ENCODE measurements around the gene ABCC11. TPM values are rescaled to one million over a fixed set of nuclear protein-coding genes. Genes with fewer than 3 reads are reported as not detected.

Gene ABCC11
- total and polyA plus RNA-seq, 2 experiments from 2014 or later: 0.10 TPM; not detected in 1

GRCh38 chr16:48220891-48221290 is 26.4 kb downstream of the ABCC11 start:
- H3K27ac Mint-ChIP-seq: no peak overlapping the region
- no peaks in the 10 kb centered on the region for H3K4me1 Mint-ChIP-seq
- no peaks in the 10 kb centered on the region for H3F3A ChIP-seq (replicated peaks; ENCODE audit: low read depth)
- H2AFZ ChIP-seq: no peak overlapping the region
- H3K27ac ChIP-seq (ENCODE audit: low read depth): no peak overlapping the region
- no peaks in the 10 kb centered on the region for H4K20me1 ChIP-seq (replicated peaks; ENCODE audit: insufficient read depth)
- DNase-seq (ENCODE audit: low spot score) (no peak), ATAC-seq (no peak)
- H3K27me3 ChIP-seq (ENCODE audit: insufficient read depth): no peaks in the 10 kb centered on the region
- H3K36me3 ChIP-seq (ENCODE audit: insufficient read depth): no peaks in the 10 kb centered on the region
- H3K9me3 Mint-ChIP-seq: no peaks in the 10 kb centered on the region
- peaks cover 7% of the 10 kb centered on the region for H3K27me3 Mint-ChIP-seq (ENCODE audit: insufficient read depth, low read depth, poor library complexity)
- 0 out of 2 replicates have a peak, but pooled peaks cover 2% of the 10 kb centered on the region for H3K9me2 ChIP-seq (ENCODE audit: insufficient read depth)
- no peak overlapping the region for H3K4me2 ChIP-seq
- H3K79me2 ChIP-seq (replicated peaks; ENCODE audit: insufficient read depth): no peaks in the 10 kb centered on the region
- TF ChIP-seq, protein P1, sequence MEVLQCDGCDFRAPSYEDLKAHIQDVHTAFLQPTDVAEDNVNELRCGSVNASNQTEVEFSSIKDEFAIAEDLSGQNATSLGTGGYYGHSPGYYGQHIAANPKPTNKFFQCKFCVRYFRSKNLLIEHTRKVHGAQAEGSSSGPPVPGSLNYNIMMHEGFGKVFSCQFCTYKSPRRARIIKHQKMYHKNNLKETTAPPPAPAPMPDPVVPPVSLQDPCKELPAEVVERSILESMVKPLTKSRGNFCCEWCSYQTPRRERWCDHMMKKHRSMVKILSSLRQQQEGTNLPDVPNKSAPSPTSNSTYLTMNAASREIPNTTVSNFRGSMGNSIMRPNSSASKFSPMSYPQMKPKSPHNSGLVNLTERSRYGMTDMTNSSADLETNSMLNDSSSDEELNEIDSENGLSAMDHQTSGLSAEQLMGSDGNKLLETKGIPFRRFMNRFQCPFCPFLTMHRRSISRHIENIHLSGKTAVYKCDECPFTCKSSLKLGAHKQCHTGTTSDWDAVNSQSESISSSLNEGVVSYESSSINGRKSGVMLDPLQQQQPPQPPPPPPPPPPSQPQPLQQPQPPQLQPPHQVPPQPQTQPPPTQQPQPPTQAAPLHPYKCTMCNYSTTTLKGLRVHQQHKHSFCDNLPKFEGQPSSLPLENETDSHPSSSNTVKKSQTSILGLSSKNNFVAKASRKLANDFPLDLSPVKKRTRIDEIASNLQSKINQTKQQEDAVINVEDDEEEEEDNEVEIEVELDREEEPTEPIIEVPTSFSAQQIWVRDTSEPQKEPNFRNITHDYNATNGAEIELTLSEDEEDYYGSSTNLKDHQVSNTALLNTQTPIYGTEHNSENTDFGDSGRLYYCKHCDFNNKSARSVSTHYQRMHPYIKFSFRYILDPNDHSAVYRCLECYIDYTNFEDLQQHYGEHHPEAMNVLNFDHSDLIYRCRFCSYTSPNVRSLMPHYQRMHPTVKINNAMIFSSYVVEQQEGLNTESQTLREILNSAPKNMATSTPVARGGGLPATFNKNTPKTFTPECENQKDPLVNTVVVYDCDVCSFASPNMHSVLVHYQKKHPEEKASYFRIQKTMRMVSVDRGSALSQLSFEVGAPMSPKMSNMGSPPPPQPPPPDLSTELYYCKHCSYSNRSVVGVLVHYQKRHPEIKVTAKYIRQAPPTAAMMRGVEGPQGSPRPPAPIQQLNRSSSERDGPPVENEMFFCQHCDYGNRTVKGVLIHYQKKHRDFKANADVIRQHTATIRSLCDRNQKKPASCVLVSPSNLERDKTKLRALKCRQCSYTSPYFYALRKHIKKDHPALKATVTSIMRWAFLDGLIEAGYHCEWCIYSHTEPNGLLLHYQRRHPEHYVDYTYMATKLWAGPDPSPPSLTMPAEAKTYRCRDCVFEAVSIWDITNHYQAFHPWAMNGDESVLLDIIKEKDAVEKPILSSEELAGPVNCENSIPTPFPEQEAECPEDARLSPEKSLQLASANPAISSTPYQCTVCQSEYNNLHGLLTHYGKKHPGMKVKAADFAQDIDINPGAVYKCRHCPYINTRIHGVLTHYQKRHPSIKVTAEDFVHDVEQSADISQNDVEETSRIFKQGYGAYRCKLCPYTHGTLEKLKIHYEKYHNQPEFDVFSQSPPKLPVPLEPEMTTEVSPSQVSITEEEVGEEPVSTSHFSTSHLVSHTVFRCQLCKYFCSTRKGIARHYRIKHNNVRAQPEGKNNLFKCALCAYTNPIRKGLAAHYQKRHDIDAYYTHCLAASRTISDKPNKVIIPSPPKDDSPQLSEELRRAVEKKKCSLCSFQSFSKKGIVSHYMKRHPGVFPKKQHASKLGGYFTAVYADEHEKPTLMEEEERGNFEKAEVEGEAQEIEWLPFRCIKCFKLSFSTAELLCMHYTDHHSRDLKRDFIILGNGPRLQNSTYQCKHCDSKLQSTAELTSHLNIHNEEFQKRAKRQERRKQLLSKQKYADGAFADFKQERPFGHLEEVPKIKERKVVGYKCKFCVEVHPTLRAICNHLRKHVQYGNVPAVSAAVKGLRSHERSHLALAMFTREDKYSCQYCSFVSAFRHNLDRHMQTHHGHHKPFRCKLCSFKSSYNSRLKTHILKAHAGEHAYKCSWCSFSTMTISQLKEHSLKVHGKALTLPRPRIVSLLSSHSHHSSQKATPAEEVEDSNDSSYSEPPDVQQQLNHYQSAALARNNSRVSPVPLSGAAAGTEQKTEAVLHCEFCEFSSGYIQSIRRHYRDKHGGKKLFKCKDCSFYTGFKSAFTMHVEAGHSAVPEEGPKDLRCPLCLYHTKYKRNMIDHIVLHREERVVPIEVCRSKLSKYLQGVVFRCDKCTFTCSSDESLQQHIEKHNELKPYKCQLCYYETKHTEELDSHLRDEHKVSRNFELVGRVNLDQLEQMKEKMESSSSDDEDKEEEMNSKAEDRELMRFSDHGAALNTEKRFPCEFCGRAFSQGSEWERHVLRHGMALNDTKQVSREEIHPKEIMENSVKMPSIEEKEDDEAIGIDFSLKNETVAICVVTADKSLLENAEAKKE (CRISPR knock-in tag; IDR thresholded peaks at IDR 0.05): no peak
- TF ChIP-seq, protein P2, sequence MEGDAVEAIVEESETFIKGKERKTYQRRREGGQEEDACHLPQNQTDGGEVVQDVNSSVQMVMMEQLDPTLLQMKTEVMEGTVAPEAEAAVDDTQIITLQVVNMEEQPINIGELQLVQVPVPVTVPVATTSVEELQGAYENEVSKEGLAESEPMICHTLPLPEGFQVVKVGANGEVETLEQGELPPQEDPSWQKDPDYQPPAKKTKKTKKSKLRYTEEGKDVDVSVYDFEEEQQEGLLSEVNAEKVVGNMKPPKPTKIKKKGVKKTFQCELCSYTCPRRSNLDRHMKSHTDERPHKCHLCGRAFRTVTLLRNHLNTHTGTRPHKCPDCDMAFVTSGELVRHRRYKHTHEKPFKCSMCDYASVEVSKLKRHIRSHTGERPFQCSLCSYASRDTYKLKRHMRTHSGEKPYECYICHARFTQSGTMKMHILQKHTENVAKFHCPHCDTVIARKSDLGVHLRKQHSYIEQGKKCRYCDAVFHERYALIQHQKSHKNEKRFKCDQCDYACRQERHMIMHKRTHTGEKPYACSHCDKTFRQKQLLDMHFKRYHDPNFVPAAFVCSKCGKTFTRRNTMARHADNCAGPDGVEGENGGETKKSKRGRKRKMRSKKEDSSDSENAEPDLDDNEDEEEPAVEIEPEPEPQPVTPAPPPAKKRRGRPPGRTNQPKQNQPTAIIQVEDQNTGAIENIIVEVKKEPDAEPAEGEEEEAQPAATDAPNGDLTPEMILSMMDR (conservative IDR thresholded peaks at IDR 0.05; ENCODE audit: low read depth in 2 of 2): no peak
- TF ChIP-seq STAT1 (IDR thresholded peaks at IDR 0.05; ENCODE audit: unreplicated experiment): no peak
- TF ChIP-seq, protein P3, sequence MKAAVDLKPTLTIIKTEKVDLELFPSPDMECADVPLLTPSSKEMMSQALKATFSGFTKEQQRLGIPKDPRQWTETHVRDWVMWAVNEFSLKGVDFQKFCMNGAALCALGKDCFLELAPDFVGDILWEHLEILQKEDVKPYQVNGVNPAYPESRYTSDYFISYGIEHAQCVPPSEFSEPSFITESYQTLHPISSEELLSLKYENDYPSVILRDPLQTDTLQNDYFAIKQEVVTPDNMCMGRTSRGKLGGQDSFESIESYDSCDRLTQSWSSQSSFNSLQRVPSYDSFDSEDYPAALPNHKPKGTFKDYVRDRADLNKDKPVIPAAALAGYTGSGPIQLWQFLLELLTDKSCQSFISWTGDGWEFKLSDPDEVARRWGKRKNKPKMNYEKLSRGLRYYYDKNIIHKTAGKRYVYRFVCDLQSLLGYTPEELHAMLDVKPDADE (IDR thresholded peaks at IDR 0.05): no peak
- no peak for TF ChIP-seq POLR2AphosphoS5 (IDR thresholded peaks at IDR 0.05; ENCODE audit: low read depth)
- TF ChIP-seq EZH2 (IDR thresholded peaks at IDR 0.05; ENCODE audit: low read depth, unreplicated experiment): no peak
- TF ChIP-seq JUNB (IDR thresholded peaks at IDR 0.05; ENCODE audit: unreplicated experiment): no peak
- TF ChIP-seq EZH2phosphoT487 (IDR thresholded peaks at IDR 0.05; ENCODE audit: unreplicated experiment): no peak
- TF ChIP-seq, protein P4, sequence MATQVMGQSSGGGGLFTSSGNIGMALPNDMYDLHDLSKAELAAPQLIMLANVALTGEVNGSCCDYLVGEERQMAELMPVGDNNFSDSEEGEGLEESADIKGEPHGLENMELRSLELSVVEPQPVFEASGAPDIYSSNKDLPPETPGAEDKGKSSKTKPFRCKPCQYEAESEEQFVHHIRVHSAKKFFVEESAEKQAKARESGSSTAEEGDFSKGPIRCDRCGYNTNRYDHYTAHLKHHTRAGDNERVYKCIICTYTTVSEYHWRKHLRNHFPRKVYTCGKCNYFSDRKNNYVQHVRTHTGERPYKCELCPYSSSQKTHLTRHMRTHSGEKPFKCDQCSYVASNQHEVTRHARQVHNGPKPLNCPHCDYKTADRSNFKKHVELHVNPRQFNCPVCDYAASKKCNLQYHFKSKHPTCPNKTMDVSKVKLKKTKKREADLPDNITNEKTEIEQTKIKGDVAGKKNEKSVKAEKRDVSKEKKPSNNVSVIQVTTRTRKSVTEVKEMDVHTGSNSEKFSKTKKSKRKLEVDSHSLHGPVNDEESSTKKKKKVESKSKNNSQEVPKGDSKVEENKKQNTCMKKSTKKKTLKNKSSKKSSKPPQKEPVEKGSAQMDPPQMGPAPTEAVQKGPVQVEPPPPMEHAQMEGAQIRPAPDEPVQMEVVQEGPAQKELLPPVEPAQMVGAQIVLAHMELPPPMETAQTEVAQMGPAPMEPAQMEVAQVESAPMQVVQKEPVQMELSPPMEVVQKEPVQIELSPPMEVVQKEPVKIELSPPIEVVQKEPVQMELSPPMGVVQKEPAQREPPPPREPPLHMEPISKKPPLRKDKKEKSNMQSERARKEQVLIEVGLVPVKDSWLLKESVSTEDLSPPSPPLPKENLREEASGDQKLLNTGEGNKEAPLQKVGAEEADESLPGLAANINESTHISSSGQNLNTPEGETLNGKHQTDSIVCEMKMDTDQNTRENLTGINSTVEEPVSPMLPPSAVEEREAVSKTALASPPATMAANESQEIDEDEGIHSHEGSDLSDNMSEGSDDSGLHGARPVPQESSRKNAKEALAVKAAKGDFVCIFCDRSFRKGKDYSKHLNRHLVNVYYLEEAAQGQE (IDR thresholded peaks at IDR 0.05; ENCODE audit: unreplicated experiment): no peak
- TF ChIP-seq CREB1 (CRISPR knock-in tag; IDR thresholded peaks at IDR 0.05; ENCODE audit: low read depth): no peak
- no peak for TF ChIP-seq NANOG (IDR thresholded peaks at IDR 0.05; ENCODE audit: borderline replicate concordance)
- TF ChIP-seq ZNF331 (CRISPR knock-in tag; IDR thresholded peaks at IDR 0.05; ENCODE audit: low read depth): no peak
- no peak for TF ChIP-seq ZNF114 (CRISPR knock-in tag; IDR thresholded peaks at IDR 0.05)
- H3K4me1 ChIP-seq (ENCODE audit: insufficient read depth): no peaks in the 10 kb centered on the region
- H3K36me3 Mint-ChIP-seq (ENCODE audit: low read depth): no peaks in the 10 kb centered on the region
- no peak overlapping the region for H3K4me3 ChIP-seq
- H3K4me3 Mint-ChIP-seq: no peak overlapping the region
